ENCODE results near the gene SDCCAG8. TPM values are rescaled to one million over a fixed set of nuclear protein-coding genes. Genes with fewer than 3 reads are reported as not detected.

Gene SDCCAG8
- total RNA-seq, 1 donor = 42.7 TPM

DNA sequence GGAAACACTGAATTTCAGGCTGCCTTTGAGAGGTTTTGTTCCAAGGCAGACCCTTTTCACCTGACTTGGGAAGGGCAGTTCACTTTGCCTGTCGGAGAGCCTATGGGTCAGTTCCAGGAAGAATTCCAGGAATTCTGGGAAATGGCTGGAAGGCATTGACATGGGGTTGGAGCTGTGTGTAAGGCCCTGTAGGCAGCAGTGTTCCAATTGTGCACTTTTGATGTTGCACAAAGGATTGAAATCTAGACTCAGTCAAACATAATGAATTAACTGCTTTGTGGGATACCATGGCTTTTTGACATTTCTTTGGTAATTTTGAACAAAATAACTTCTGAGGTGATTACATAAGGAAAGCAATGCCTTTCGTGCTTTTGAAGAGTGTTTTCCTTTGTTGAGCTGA is 184.6 kb downstream of the SDCCAG8 start:
- peaks cover 3% of the 10 kb centered on the region for H4K20me1 ChIP-seq (ENCODE audit: insufficient read depth, low read length)
- H3K27ac ChIP-seq (ENCODE audit: low read depth, low read length) = no peak overlapping the region
- H3K4me1 ChIP-seq (ENCODE audit: insufficient read depth, low read length) = no peaks in the 10 kb centered on the region
- no peaks in the 10 kb centered on the region for H3K27me3 ChIP-seq (ENCODE audit: insufficient read depth, low read length)
- H3K79me2 ChIP-seq (ENCODE audit: insufficient read depth, low read length) = no peaks in the 10 kb centered on the region
- TF ChIP-seq, protein P1, sequence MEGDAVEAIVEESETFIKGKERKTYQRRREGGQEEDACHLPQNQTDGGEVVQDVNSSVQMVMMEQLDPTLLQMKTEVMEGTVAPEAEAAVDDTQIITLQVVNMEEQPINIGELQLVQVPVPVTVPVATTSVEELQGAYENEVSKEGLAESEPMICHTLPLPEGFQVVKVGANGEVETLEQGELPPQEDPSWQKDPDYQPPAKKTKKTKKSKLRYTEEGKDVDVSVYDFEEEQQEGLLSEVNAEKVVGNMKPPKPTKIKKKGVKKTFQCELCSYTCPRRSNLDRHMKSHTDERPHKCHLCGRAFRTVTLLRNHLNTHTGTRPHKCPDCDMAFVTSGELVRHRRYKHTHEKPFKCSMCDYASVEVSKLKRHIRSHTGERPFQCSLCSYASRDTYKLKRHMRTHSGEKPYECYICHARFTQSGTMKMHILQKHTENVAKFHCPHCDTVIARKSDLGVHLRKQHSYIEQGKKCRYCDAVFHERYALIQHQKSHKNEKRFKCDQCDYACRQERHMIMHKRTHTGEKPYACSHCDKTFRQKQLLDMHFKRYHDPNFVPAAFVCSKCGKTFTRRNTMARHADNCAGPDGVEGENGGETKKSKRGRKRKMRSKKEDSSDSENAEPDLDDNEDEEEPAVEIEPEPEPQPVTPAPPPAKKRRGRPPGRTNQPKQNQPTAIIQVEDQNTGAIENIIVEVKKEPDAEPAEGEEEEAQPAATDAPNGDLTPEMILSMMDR (IDR thresholded peaks at IDR 0.05; ENCODE audit: extremely low read depth, low read depth, low read length) = no peak
- H2AFZ ChIP-seq (ENCODE audit: low read length) = no peak overlapping the region
- no peak for DNase-seq (ENCODE audit: insufficient read length, low spot score, missing footprints)
- H3K4me3 ChIP-seq (ENCODE audit: insufficient read depth, low read length) = no peak overlapping the region
- no peaks in the 10 kb centered on the region for H3K9me3 ChIP-seq (ENCODE audit: low read depth, low read length)
- no peak overlapping the region for H3K4me2 ChIP-seq (ENCODE audit: insufficient read depth, low read length)
- H3K36me3 ChIP-seq (ENCODE audit: insufficient read depth, low read length) = peaks cover 3% of the 10 kb centered on the region

DNA sequence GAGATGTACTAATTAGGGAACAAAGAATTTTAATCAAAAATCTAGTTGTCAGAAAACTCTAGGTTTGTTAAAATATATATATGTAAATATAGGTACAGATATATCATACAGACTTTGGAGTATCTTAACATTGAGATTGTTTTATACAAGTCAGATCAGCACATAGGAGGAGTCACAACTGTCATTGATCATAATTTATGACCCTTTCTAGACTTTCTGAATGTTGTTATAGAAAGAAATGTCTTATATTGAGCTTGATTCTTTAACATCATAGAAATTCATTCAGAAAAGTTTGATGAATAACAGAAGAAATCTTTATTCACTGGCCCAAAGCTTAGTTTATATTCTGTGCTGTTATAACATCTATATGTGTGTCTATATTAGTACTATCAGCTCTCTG is 185.8 kb downstream of the SDCCAG8 start:
- no peak overlapping the region for H3K4me3 ChIP-seq (ENCODE audit: insufficient read depth, low read length)
- H3K79me2 ChIP-seq (ENCODE audit: insufficient read depth, low read length) = no peaks in the 10 kb centered on the region
- no peak overlapping the region for H2AFZ ChIP-seq (ENCODE audit: low read length)
- TF ChIP-seq, protein P1 (IDR thresholded peaks at IDR 0.05; ENCODE audit: extremely low read depth, low read depth, low read length) = no peak
- no peaks in the 10 kb centered on the region for H3K9me3 ChIP-seq (ENCODE audit: low read depth, low read length)
- no peaks in the 10 kb centered on the region for H3K27me3 ChIP-seq (ENCODE audit: insufficient read depth, low read length)
- H3K4me2 ChIP-seq (ENCODE audit: insufficient read depth, low read length) = no peak overlapping the region
- DNase-seq (ENCODE audit: insufficient read length, low spot score, missing footprints) = peak; percentile 34
- no peak overlapping the region for H3K27ac ChIP-seq (ENCODE audit: low read depth, low read length)
- H3K4me1 ChIP-seq (ENCODE audit: insufficient read depth, low read length) = no peaks in the 10 kb centered on the region
- H3K36me3 ChIP-seq (ENCODE audit: insufficient read depth, low read length) = peaks cover 3% of the 10 kb centered on the region
- H4K20me1 ChIP-seq (ENCODE audit: insufficient read depth, low read length) = peaks cover 3% of the 10 kb centered on the region

DNA sequence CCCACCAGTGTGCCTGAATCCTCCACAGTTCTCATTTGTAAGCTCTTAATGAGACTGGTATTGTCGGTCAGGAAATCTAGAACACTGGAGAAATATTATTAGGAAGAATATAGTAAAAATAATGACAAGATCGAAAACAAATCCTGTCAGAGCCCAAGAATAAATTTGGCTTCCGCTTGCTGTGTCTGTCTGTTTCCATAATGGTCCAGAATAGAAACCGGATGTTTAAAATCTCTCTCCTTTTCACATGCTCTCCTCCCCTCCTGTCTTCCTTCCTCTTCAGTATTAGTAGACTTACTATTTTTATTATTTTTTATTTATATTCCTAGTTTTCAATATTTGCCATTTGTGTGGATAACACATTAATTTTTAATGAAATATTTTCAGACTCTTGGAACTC is 187.7 kb downstream of the SDCCAG8 start:
- Histone ChIP-seq H2AFZ (ENCODE audit: low read length) (no peak overlapping the region), H3K27me3 (ENCODE audit: insufficient read depth, low read length) (no peaks in the 10 kb centered on the region), H3K4me2 (ENCODE audit: insufficient read depth, low read length) (no peak overlapping the region), H3K9me3 (ENCODE audit: low read depth, low read length) (no peaks in the 10 kb centered on the region), H3K4me3 (ENCODE audit: insufficient read depth, low read length) (no peak overlapping the region), H4K20me1 (ENCODE audit: insufficient read depth, low read length) (peaks cover 3% of the 10 kb centered on the region), H3K4me1 (ENCODE audit: insufficient read depth, low read length) (no peaks in the 10 kb centered on the region), H3K27ac (ENCODE audit: low read depth, low read length) (no peak overlapping the region), H3K36me3 (ENCODE audit: insufficient read depth, low read length) (no peaks in the 10 kb centered on the region), H3K79me2 (ENCODE audit: insufficient read depth, low read length) (no peaks in the 10 kb centered on the region)
- DNase-seq (ENCODE audit: insufficient read length, low spot score, missing footprints) = no peak
- TF ChIP-seq, protein P1 (IDR thresholded peaks at IDR 0.05; ENCODE audit: extremely low read depth, low read depth, low read length) = no peak

DNA sequence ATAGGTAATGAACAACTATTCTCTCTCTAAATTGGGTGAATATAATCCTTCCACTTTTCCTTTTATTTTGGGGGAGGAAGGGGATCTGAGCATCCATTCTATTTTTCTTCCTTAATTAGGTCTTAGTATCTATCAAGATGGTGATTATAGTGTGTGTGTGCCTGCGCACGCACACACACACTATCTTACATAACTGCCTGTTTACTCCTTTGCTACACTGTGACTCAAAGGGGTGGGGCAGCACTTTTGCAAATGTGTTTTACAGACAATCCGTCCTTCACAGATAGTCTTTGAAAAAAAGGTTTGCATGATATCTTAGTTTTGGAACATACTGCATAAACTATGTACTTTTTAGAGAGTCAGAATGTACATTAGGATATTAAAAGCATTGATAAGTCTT is 191.5 kb downstream of the SDCCAG8 start:
- no peak overlapping the region for H3K27ac ChIP-seq (ENCODE audit: low read depth, low read length)
- H2AFZ ChIP-seq (ENCODE audit: low read length) = no peak overlapping the region
- no peaks in the 10 kb centered on the region for H3K9me3 ChIP-seq (ENCODE audit: low read depth, low read length)
- H4K20me1 ChIP-seq (ENCODE audit: insufficient read depth, low read length) = no peaks in the 10 kb centered on the region
- no peaks in the 10 kb centered on the region for H3K27me3 ChIP-seq (ENCODE audit: insufficient read depth, low read length)
- H3K36me3 ChIP-seq (ENCODE audit: insufficient read depth, low read length) = no peaks in the 10 kb centered on the region
- H3K4me2 ChIP-seq (ENCODE audit: insufficient read depth, low read length) = no peak overlapping the region
- TF ChIP-seq, protein P1 (IDR thresholded peaks at IDR 0.05; ENCODE audit: extremely low read depth, low read depth, low read length) = no peak
- no peak for DNase-seq (ENCODE audit: insufficient read length, low spot score, missing footprints)
- no peak overlapping the region for H3K4me3 ChIP-seq (ENCODE audit: insufficient read depth, low read length)
- no peaks in the 10 kb centered on the region for H3K79me2 ChIP-seq (ENCODE audit: insufficient read depth, low read length)
- no peaks in the 10 kb centered on the region for H3K4me1 ChIP-seq (ENCODE audit: insufficient read depth, low read length)
